ENCODE results near the gene SLIT3. TPM values are rescaled to one million over a fixed set of nuclear protein-coding genes. Genes with fewer than 3 reads are reported as not detected.

SLIT3 gene
- total RNA-seq, 4 donors from 2014 or later, result 0.72 to 37.4 (median 5.3) TPM

DNA sequence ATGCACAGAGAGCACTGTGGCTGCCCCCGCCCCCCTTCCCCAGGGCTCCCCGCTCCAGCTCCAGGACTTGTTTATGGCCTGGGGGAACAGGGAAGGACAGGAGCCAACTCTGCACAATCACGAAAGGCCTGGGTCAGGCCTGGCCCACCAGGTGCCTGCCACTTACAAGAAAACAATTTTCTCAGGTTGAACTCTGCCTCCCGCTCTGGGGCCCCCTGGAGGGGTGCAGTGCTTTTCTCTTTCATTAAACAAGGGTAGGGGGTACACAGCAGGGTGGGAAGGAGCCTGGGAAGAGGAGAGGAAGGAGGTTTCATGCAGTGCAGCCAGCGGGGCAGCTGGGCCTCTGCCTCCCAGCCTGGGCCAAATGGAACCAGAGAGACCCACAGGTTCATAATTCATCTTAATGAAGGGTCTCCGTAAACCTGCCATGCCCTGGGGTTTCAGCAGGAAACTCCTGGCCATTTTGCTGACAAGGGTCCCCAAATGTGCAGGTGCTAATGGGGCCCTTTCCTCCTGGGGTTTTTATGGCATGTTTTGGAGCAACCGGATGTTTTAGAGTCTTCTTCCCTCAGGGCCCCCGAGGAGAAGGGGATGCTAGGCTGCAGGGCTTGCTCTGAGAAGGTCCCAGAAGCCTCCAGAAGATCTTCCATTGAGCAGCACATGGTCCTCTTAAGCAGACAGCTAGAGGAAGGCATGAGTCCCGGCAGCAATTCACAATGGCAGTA lies 219.8 kb downstream of the SLIT3 start:
- intact Hi-C loops (cut with DNase I), result no loop called here
- no peak for DNase-seq

DNA sequence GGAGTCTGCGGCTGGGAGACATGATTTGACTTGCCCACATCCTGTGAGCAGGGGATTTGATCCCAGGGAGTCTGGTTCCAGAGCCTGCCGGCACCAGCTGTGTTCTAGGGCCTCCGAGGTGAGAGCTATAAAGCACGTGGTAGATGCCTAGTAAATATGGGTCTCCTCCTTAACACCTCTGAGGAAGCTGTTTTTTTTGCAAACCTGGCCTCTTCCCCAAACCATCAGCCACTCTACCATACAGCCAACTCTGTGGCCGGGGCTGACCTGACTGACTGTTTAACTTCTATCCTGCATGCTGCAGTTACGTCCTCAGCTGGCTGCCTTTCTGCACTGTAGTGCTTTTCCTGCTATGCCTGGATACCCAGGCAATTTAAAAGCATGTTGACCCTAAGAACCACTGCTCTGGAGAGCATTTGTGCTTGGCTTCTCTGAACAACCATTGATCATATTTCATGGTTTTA lies 220.5 kb downstream of the SLIT3 start:
- Histone ChIP-seq H3K27me3 (no peaks in the 10 kb centered on the region), H3K27ac (no peak overlapping the region), H3K4me1 (peaks cover 0 to 8% (median 0%) of the 10 kb centered on the region in 3 donors), H3K4me3 (no peak overlapping the region), H3K9me3 (no peaks in the 10 kb centered on the region), H3K36me3 (no peaks in the 10 kb centered on the region)
- no peak for DNase-seq
- WGBS, 2 donors, result 50 to 56% methylated on average over 4 to 5 of the region's 6 CpGs
- TF ChIP-seq CTCF (IDR thresholded peaks at IDR 0.05) (no peak), POLR2A (IDR thresholded peaks at IDR 0.05) (no peak)
- intact Hi-C loops (cut with DNase I), result no loop called here

More for the DNA sequence above, 219.8 kb downstream of the SLIT3 start:
- Histone ChIP-seq H3K36me3 (no peaks in the 10 kb centered on the region), H3K27me3 (no peaks in the 10 kb centered on the region), H3K4me1 (peaks cover 0 to 13% (median 0%) of the 10 kb centered on the region in 3 donors), H3K27ac (no peak overlapping the region), H3K9me3 (no peaks in the 10 kb centered on the region), H3K4me3 (no peak overlapping the region)
- no peak for TF ChIP-seq POLR2A (IDR thresholded peaks at IDR 0.05)
- WGBS, 2 donors, result 58 to 71% methylated on average over 4 to 5 of the region's 9 CpGs

- DNase-seq, result no peak
- no peaks in the 10 kb centered on the region for H3K36me3 ChIP-seq
- no peak for TF ChIP-seq POLR2A (IDR thresholded peaks at IDR 0.05)
- TF ChIP-seq CTCF (IDR thresholded peaks at IDR 0.05), result no peak
- H3K9me3 ChIP-seq, result no peaks in the 10 kb centered on the region
- no peaks in the 10 kb centered on the region for H3K27me3 ChIP-seq
- H3K4me3 ChIP-seq, result no peak overlapping the region
- WGBS, 2 donors, result 76 to 78% methylated on average over 2 of the region's 2 CpGs
- intact Hi-C loops (cut with DNase I), result no loop called here
- no peak overlapping the region for H3K27ac ChIP-seq
- H3K4me1 ChIP-seq, result peaks cover 0 to 8% (median 0%) of the 10 kb centered on the region in 3 donors
These were observed 221.2 kb downstream of the SLIT3 start for GRCh38 chr5:169079697-169080096.

- no peaks in the 10 kb centered on the region for H3K27me3 ChIP-seq
- no peaks in the 10 kb centered on the region for H3K4me1 ChIP-seq
- TF ChIP-seq CTCF (IDR thresholded peaks at IDR 0.05) (no peak), POLR2A (IDR thresholded peaks at IDR 0.05) (no peak)
- no peak overlapping the region for H3K27ac ChIP-seq
- 75 to 76% methylated on average over 2 of the region's 3 CpGs for WGBS, 2 donors
- no peak for DNase-seq
- H3K4me3 ChIP-seq, result no peak overlapping the region
- intact Hi-C loops (cut with DNase I), result no loop called here
- H3K36me3 ChIP-seq, result no peaks in the 10 kb centered on the region
- no peaks in the 10 kb centered on the region for H3K9me3 ChIP-seq
These were observed 226.1 kb downstream of the SLIT3 start for GRCh38 chr5:169074839-169075238.

DNA sequence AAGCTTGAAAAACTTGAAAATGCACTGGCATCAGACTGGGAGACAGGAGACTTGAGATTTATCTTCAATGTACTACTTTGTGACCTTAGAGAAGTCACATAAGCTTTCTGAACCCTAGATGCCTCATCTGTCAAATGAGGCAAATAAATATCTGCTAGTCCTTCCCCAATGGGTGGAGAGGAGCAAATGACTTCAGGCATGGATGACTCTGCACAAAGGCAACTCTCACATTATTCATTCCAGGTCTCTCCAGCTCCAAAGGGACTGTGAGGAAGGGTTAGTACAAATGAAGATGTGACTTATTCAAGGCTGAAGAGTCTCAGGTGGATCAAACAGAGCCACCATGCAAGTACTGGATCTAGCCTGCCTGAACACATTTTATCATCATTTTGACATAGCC lies 228.7 kb downstream of the SLIT3 start:
- no peak for DNase-seq
- Histone ChIP-seq H3K27me3 (no peaks in the 10 kb centered on the region), H3K36me3 (no peaks in the 10 kb centered on the region), H3K4me3 (no peak overlapping the region), H3K4me1 (peaks cover 0 to 11% (median 0%) of the 10 kb centered on the region in 3 donors), H3K27ac (no peak overlapping the region), H3K9me3 (no peaks in the 10 kb centered on the region)
- TF ChIP-seq POLR2A (IDR thresholded peaks at IDR 0.05), result no peak
- TF ChIP-seq CTCF (IDR thresholded peaks at IDR 0.05), result no peak
- intact Hi-C loops (cut with DNase I), result no loop called here
